ENCODE measurements around the gene LHX3.

- TF ChIP-seq CTCF (conservative IDR thresholded peaks at IDR 0.05; ENCODE audit: low read depth, low read length) (no peak), EZH2 (IDR thresholded peaks at IDR 0.05; ENCODE audit: borderline replicate concordance, low read depth, low read length, poor library complexity, severe bottlenecking) (no peak)
These were observed 7.6 kb downstream of the LHX3 start for GRCh38 chr9:136197084-136197875.

Data from A673 (cell line).